SK-N-SH (cell line): ENCODE data around the gene MRPS27. TPM values are rescaled to one million over a fixed set of nuclear protein-coding genes. Genes with fewer than 3 reads are reported as not detected.

Experiments
- CTCF ChIA-PET: fragments of 300-600, 350-600 bp; formaldehyde crosslinking; extraction: SDS; loops from one replicate; lab custom pipeline; 2021; lab: Yijun Ruan, JAX
- POLR2A ChIA-PET: fragments of 350-600 bp; sonication (Branson Sonifier 250); formaldehyde crosslinking; extraction: SDS; loops from one replicate; lab custom pipeline; 2020; ENCODE audit warnings: antibody characterized with exemption, inconsistent platforms; lab: Yijun Ruan, JAX
- DNase-seq: peaks from one replicate; pipeline ENCODE4 v3.0.0; 2012
- H2AFZ ChIP-seq: fragments of 200-600 bp; sonication (generic); 2 replicates; pipeline ENCODE4 v1.8.1; 2016; ENCODE audit warnings: antibody characterized with exemption, mild to moderate bottlenecking, low read depth
- H3F3A ChIP-seq: fragments of 200-600 bp; sonication (generic); replicated peaks from 2 replicates; pipeline ENCODE3; 2016; ENCODE audit warnings: antibody characterized with exemption, mild to moderate bottlenecking; ENCODE audit not compliant: insufficient read depth
- H3K27ac ChIP-seq, 2 experiments: fragments of 200-500 bp in 1 of 2; fragments of 200-600 bp in 1 of 2; sonication (Bioruptor generic) in 1 of 2; sonication (generic), shearing (Covaris generic) in 1 of 2; 2 replicates each; pipeline versions ENCODE4 v1.5.1 to v1.6.1; 2014 to 2016; ENCODE audit warnings: low read depth in 2 of 2, inconsistent platforms in 1 of 2, low read length in 1 of 2, mild to moderate bottlenecking in 1 of 2, mixed read lengths in 1 of 2
- H3K27me3 ChIP-seq: fragments of 200-600 bp; sonication (generic), shearing (Covaris generic); 2 replicates; pipeline ENCODE4 v1.6.1; 2016; ENCODE audit warnings: mixed run types; ENCODE audit not compliant: insufficient read depth
- H3K36me3 ChIP-seq, 2 experiments: fragments of 200-500 bp in 1 of 2; fragments of 200-600 bp in 1 of 2; sonication (Bioruptor generic) in 1 of 2; sonication (generic) in 1 of 2; replicated peaks in 1 of 2; 2 replicates each; pipeline versions ENCODE3 to v1.5.1; 2014 to 2016; ENCODE audit warnings: low read length in 1 of 2, mild to moderate bottlenecking in 1 of 2; ENCODE audit not compliant: insufficient read depth in 2 of 2, control insufficient read depth in 1 of 2
- H3K4me1 ChIP-seq, 2 experiments: fragments of 200-500 bp in 1 of 2; fragments of 200-600 bp in 1 of 2; sonication (Bioruptor generic) in 1 of 2; sonication (generic), shearing (Covaris generic) in 1 of 2; 2 replicates each; pipeline versions ENCODE4 v1.5.1 to v1.6.1; 2014 to 2016; ENCODE audit warnings: low read depth in 1 of 2, low read length in 1 of 2, mixed run types in 1 of 2; ENCODE audit not compliant: insufficient read depth in 2 of 2, control insufficient read depth in 1 of 2
- H3K4me2 ChIP-seq: fragments of 200-600 bp; sonication (generic), shearing (Covaris generic); 2 replicates; pipeline ENCODE4 v1.6.1; 2017; ENCODE audit warnings: mixed run types
- H3K4me3 ChIP-seq, 2 experiments: fragments of 200-500 bp in 1 of 2; fragments of 200-600 bp in 1 of 2; sonication (Bioruptor generic) in 1 of 2; sonication (generic), shearing (Covaris generic) in 1 of 2; 2 replicates each; pipeline versions ENCODE4 v1.5.1 to v1.8.1; 2014 to 2016; ENCODE audit warnings: low read depth in 2 of 2, inconsistent platforms in 1 of 2, low read length in 1 of 2, mild to moderate bottlenecking in 1 of 2, mixed read lengths in 1 of 2, moderate library complexity in 1 of 2
- H3K79me2 ChIP-seq: fragments of 200-600 bp; sonication (generic); 2 replicates; pipeline ENCODE4 v1.8.1; 2017; ENCODE audit warnings: mild to moderate bottlenecking; ENCODE audit not compliant: insufficient read depth
- H3K9ac ChIP-seq: fragments of 200-600 bp; sonication (generic); 2 replicates; pipeline ENCODE4 v1.6.1; 2017; ENCODE audit warnings: mixed run types
- H3K9me2 ChIP-seq: fragments of 200-600 bp; sonication (generic); 2 replicates; pipeline ENCODE4 v1.6.1; 2017; ENCODE audit warnings: mixed run types
- H3K9me3 ChIP-seq: fragments of 200-600 bp; sonication (generic); 2 replicates; pipeline ENCODE4 v1.6.1; 2017; ENCODE audit warnings: mixed run types, mild to moderate bottlenecking, moderate library complexity
- H4K20me1 ChIP-seq: fragments of 200-600 bp; sonication (generic); 2 replicates; pipeline ENCODE4 v1.6.1; 2017; ENCODE audit warnings: mild to moderate bottlenecking, mixed run types; ENCODE audit not compliant: insufficient read depth
- CHD2 ChIP-seq: fragments of 150-350 bp; IDR thresholded peaks from 2 replicates; pipeline ENCODE4 v1.6.1; 2018; ENCODE audit warnings: low read length; ENCODE audit not compliant: partially characterized antibody
- ELF1 ChIP-seq: IDR thresholded peaks from 2 replicates; pipeline ENCODE4 v1.4.0; 2012
- FOSL2 ChIP-seq: IDR thresholded peaks from 2 replicates; pipeline ENCODE4 v1.4.0; 2012; ENCODE audit warnings: low read depth, mild to moderate bottlenecking, moderate library complexity, borderline replicate concordance
- MEF2A ChIP-seq: IDR thresholded peaks from 2 replicates; pipeline ENCODE4 v1.4.0; 2012; ENCODE audit warnings: low read depth, borderline replicate concordance
- MXI1 ChIP-seq: IDR thresholded peaks from 2 replicates; pipeline ENCODE4 v1.6.1; 2012; ENCODE audit warnings: mild to moderate bottlenecking, low read depth, low read length, improper control_type of control experiment
- NFIC ChIP-seq: IDR thresholded peaks from 2 replicates; pipeline ENCODE4 v1.4.0; 2012; ENCODE audit warnings: borderline replicate concordance
- NRF1 ChIP-seq: IDR thresholded peaks from 2 replicates; pipeline ENCODE4 v1.6.1; 2012; ENCODE audit warnings: low read depth, mild to moderate bottlenecking, low read length
- POLR2AphosphoS5 ChIP-seq: IDR thresholded peaks from 2 replicates; pipeline ENCODE4 v1.6.1; 2012; ENCODE audit warnings: low read depth, low read length
- RCOR1 ChIP-seq: fragments of 150-350 bp; IDR thresholded peaks from 2 replicates; pipeline ENCODE4 v1.6.1; 2017; ENCODE audit warnings: antibody characterized with exemption, low read length
- RFX5 ChIP-seq: IDR thresholded peaks from 2 replicates; pipeline ENCODE4 v1.6.1; 2012; ENCODE audit warnings: mild to moderate bottlenecking, improper control_type of control experiment, low read length
- RXRA ChIP-seq: IDR thresholded peaks from 2 replicates; pipeline ENCODE4 v1.4.0; 2012; ENCODE audit warnings: low read depth, mild to moderate bottlenecking, borderline replicate concordance
- SIN3A ChIP-seq: IDR thresholded peaks from 2 replicates; pipeline ENCODE4 v1.6.1; 2012; ENCODE audit warnings: low read depth, mild to moderate bottlenecking, low read length, moderate library complexity, borderline replicate concordance
- SMC3 ChIP-seq: IDR thresholded peaks from 2 replicates; pipeline ENCODE4 v1.6.1; 2012; ENCODE audit warnings: low read depth, low read length, improper control_type of control experiment
- TCF12 ChIP-seq: IDR thresholded peaks from 2 replicates; pipeline ENCODE4 v1.4.0; 2012
- TEAD4 ChIP-seq: IDR thresholded peaks from 2 replicates; pipeline ENCODE4 v1.4.0; 2012; ENCODE audit warnings: mild to moderate bottlenecking, borderline replicate concordance; ENCODE audit not compliant: insufficient read depth
- YY1 ChIP-seq: IDR thresholded peaks from 2 replicates; pipeline ENCODE4 v1.4.0; 2012; ENCODE audit warnings: low read depth, mild to moderate bottlenecking
- WGBS: methylation state at CpG from one replicate; pipeline ENCODE4 v1.1.6; 2017; ENCODE audit warnings: low lambda C conversion rate; 5-methylcytosine and 5-hydroxymethylcytosine counted together
- polyA plus RNA-seq, 3 experiments: library from polyadenylated mRNA; depleted of rRNA; stranded (reverse); fragments of >200 nt; gene quantifications; 2 replicates each; pipeline ENCODE4 v1.2.3, GENCODE V29; 2012
- TF ChIP-seq, protein P1 (sequence below): fragments of 200-600 bp; sonication (generic); IDR thresholded peaks from 2 replicates; pipeline ENCODE4 v1.6.1; 2017; ENCODE audit warnings: antibody characterized with exemption, mild to moderate bottlenecking, moderate library complexity
- TF ChIP-seq, protein P2 (sequence below): IDR thresholded peaks from 2 replicates; pipeline ENCODE4 v1.4.0; 2012; ENCODE audit warnings: low read depth, borderline replicate concordance
- TF ChIP-seq, protein P3 (sequence below): IDR thresholded peaks from 2 replicates; pipeline ENCODE4 v1.4.0; 2012; ENCODE audit warnings: low read depth, borderline replicate concordance
- TF ChIP-seq, protein P4 (sequence below): fragments of 150-350 bp; IDR thresholded peaks from 2 replicates; pipeline ENCODE4 v1.6.1; 2016; ENCODE audit warnings: mild to moderate bottlenecking, low read depth, low read length

MRPS27 gene
- polyA plus RNA-seq, 1 of the 3 experiments (the other 2 are of a cell fraction): 37.5 TPM

DNA sequence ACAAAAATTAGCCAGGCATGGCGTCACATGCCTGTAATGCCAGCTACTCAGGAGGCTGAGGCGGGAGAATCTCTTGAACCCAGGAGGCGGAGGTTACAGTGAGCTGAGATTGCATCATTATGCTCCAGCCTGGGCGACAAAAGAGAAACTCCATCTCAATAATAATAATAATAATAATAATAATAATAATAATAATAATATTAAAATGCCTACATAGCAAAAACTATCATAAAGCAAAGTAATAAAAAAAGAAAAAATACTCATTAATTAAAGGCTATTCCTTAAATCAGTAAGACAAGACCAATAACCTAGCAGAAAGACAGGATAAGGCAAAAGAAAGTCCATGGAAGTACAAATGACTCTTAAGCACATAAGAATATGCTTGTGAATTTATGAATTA, 50.0 kb downstream of the MRPS27 start:
- TF ChIP-seq, protein P1, sequence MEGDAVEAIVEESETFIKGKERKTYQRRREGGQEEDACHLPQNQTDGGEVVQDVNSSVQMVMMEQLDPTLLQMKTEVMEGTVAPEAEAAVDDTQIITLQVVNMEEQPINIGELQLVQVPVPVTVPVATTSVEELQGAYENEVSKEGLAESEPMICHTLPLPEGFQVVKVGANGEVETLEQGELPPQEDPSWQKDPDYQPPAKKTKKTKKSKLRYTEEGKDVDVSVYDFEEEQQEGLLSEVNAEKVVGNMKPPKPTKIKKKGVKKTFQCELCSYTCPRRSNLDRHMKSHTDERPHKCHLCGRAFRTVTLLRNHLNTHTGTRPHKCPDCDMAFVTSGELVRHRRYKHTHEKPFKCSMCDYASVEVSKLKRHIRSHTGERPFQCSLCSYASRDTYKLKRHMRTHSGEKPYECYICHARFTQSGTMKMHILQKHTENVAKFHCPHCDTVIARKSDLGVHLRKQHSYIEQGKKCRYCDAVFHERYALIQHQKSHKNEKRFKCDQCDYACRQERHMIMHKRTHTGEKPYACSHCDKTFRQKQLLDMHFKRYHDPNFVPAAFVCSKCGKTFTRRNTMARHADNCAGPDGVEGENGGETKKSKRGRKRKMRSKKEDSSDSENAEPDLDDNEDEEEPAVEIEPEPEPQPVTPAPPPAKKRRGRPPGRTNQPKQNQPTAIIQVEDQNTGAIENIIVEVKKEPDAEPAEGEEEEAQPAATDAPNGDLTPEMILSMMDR: no peak
- TF ChIP-seq MXI1: no peak
- TF ChIP-seq, protein P2, sequence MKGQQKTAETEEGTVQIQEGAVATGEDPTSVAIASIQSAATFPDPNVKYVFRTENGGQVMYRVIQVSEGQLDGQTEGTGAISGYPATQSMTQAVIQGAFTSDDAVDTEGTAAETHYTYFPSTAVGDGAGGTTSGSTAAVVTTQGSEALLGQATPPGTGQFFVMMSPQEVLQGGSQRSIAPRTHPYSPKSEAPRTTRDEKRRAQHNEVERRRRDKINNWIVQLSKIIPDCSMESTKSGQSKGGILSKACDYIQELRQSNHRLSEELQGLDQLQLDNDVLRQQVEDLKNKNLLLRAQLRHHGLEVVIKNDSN: no peak
- no peak for TF ChIP-seq SIN3A
- no peak for TF ChIP-seq RXRA
- TF ChIP-seq, protein P3, sequence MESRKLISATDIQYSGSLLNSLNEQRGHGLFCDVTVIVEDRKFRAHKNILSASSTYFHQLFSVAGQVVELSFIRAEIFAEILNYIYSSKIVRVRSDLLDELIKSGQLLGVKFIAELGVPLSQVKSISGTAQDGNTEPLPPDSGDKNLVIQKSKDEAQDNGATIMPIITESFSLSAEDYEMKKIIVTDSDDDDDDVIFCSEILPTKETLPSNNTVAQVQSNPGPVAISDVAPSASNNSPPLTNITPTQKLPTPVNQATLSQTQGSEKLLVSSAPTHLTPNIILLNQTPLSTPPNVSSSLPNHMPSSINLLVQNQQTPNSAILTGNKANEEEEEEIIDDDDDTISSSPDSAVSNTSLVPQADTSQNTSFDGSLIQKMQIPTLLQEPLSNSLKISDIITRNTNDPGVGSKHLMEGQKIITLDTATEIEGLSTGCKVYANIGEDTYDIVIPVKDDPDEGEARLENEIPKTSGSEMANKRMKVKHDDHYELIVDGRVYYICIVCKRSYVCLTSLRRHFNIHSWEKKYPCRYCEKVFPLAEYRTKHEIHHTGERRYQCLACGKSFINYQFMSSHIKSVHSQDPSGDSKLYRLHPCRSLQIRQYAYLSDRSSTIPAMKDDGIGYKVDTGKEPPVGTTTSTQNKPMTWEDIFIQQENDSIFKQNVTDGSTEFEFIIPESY: no peak
- no peak for TF ChIP-seq POLR2AphosphoS5
- no peak for TF ChIP-seq ELF1
- TF ChIP-seq NFIC: no peak
- TF ChIP-seq NRF1: no peak
- no peak for TF ChIP-seq YY1
- no peak for TF ChIP-seq TEAD4
- no peak for TF ChIP-seq CHD2
- TF ChIP-seq SMC3: no peak
- TF ChIP-seq FOSL2: no peak
- TF ChIP-seq, protein P4, sequence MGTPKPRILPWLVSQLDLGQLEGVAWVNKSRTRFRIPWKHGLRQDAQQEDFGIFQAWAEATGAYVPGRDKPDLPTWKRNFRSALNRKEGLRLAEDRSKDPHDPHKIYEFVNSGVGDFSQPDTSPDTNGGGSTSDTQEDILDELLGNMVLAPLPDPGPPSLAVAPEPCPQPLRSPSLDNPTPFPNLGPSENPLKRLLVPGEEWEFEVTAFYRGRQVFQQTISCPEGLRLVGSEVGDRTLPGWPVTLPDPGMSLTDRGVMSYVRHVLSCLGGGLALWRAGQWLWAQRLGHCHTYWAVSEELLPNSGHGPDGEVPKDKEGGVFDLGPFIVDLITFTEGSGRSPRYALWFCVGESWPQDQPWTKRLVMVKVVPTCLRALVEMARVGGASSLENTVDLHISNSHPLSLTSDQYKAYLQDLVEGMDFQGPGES: no peak
- no peak for TF ChIP-seq MEF2A
- TF ChIP-seq RFX5: no peak
- no peak for TF ChIP-seq TCF12
- no peak for TF ChIP-seq RCOR1
- Histone ChIP-seq H3K9me2 (no peaks in the 10 kb centered on the region), H3K4me2 (no peak overlapping the region), H3K4me1 (peaks cover 5 to 16% of the 10 kb centered on the region in 2 experiments; a peak in 3 of 4 replicates), H3K79me2 (peaks cover 34% of the 10 kb centered on the region; the same call in 1 of the 2 replicates), H3K9me3 (no peaks in the 10 kb centered on the region), H3K36me3 (peaks cover 0 to 16% of the 10 kb centered on the region in 2 experiments), H3K4me3 (no peak overlapping the region), H3F3A (peaks cover 15% of the 10 kb centered on the region), H3K9ac (no peak overlapping the region), H2AFZ (no peak overlapping the region), H4K20me1 (no peaks in the 10 kb centered on the region), H3K27ac (no peak overlapping the region), H3K27me3 (no peaks in the 10 kb centered on the region)
- ChIA-PET POLR2A (no interaction called here), CTCF (interaction anchor here (0.8 to 1.3 kb wide), 5 partner anchors 16 to 494 kb away, joined by 3 to 4 read pairs (median 3); no protein-coding TSS in a partner anchor)
- DNase-seq: no peak
- WGBS: 97% methylated on average over 4 of the region's 4 CpGs
